HepG2 (cell line): ENCODE data around the gene PTPRCAP. TPM values are rescaled to one million over a fixed set of nuclear protein-coding genes. Genes with fewer than 3 reads are reported as not detected.
A peak's percentile ranks its signal among the peaks of the same experiment; 100 is the strongest.

Experiments
- ATAC-seq: fragments of 200-7000 bp; cut with Tn5 transposase; 3 replicates; pipeline ENCODE4 v1.9.1; 2020; ENCODE audit warnings: mild to moderate bottlenecking, moderate library complexity
- BruUV-seq: library from RNA; stranded (reverse); fragments of 400-500 nt; replicated peaks from 2 replicates; lab custom pipeline; 2021; lab: Mats Ljungman, UMichigan
- CTCF ChIA-PET: fragments of 300-600 bp; formaldehyde crosslinking; extraction: SDS; loops from one replicate; lab custom pipeline; 2021; ENCODE audit warnings: low total read pairs, inconsistent platforms, low intra/inter-chr PET ratio; lab: Yijun Ruan, JAX
- POLR2A ChIA-PET: fragments of 350-600 bp; sonication (Branson Sonifier 250); formaldehyde crosslinking; loops from one replicate; lab custom pipeline; 2020; ENCODE audit warnings: antibody characterized with exemption, inconsistent platforms; lab: Yijun Ruan, JAX
- DNase-seq: peaks from one replicate; pipeline ENCODE4 v3.0.0-alpha.2; 2015; ENCODE audit warnings: low spot score
- FAIRE-seq: peaks from 3 replicates; lab custom pipeline; 2011; peaks lifted over from hg19 to GRCh38; lab: Jason Lieb, UNC
- H2AFZ ChIP-seq: one replicate; pipeline ENCODE4 v1.6.1; 2011; ENCODE audit warnings: low read length, inconsistent platforms
- H3K27ac ChIP-seq: fragments of 300-600 bp; 3 replicates; pipeline ENCODE4 v1.8.0; 2011; ENCODE audit warnings: mixed run types, mild to moderate bottlenecking, mixed read lengths, low read length, inconsistent platforms; ENCODE audit not compliant: insufficient read depth; ENCODE audit errors: extremely low read length
- H3K27me3 ChIP-seq, 2 experiments: fragments of 200-600 bp in 1 of 2; 2 replicates in 1 of 2; 3 replicates in 1 of 2; pipeline versions ENCODE4 v1.6.0 to v1.8.0; 2011; ENCODE audit warnings: low read length in 2 of 2, mild to moderate bottlenecking in 2 of 2, moderate library complexity in 2 of 2, inconsistent platforms in 1 of 2; ENCODE audit not compliant: insufficient read depth in 2 of 2, control insufficient read depth in 1 of 2
- H3K36me3 ChIP-seq, 2 experiments: fragments of 200-600 bp in 1 of 2; replicated peaks in 1 of 2; 2 replicates in 1 of 2; 3 replicates in 1 of 2; pipeline versions ENCODE4 v1.5.1 to v1.8.0; 2011; ENCODE audit warnings: low read length in 2 of 2, inconsistent platforms in 1 of 2; ENCODE audit not compliant: insufficient read depth in 2 of 2, control insufficient read depth in 1 of 2
- H3K4me1 ChIP-seq: 2 replicates; pipeline ENCODE4 v1.5.1; 2012; ENCODE audit warnings: low read length, inconsistent platforms; ENCODE audit not compliant: insufficient read depth
- H3K4me2 ChIP-seq: 2 replicates; pipeline ENCODE4 v1.6.0; 2011; ENCODE audit warnings: low read depth, low read length, inconsistent platforms
- H3K4me3 ChIP-seq, 3 experiments: fragments of 200-600 bp in 1 of 3; sonication (generic), shearing (Covaris generic) in 1 of 3; replicated peaks in 1 of 3; 2 replicates each; pipeline ENCODE4 v1.5.1; 2011 to 2016; ENCODE audit warnings: low read length in 3 of 3, inconsistent platforms in 2 of 3, low read depth in 2 of 3, mild to moderate bottlenecking in 2 of 3, control low read depth in 1 of 3, mixed read lengths in 1 of 3; ENCODE audit not compliant: insufficient read depth in 1 of 3
- H3K79me2 ChIP-seq: one replicate; pipeline ENCODE4 v1.6.1; 2011; ENCODE audit warnings: low read length, inconsistent platforms; ENCODE audit not compliant: insufficient read depth
- H3K9ac ChIP-seq: 2 replicates; pipeline ENCODE4 v1.6.0; 2011; ENCODE audit warnings: mild to moderate bottlenecking, low read depth, low read length, inconsistent platforms; ENCODE audit not compliant: insufficient read depth
- H3K9me3 ChIP-seq: 2 replicates; pipeline ENCODE4 v1.5.1; 2012; ENCODE audit warnings: mild to moderate bottlenecking, low read length
- H4K20me1 ChIP-seq: 2 replicates; pipeline ENCODE4 v1.6.0; 2011; ENCODE audit warnings: inconsistent platforms, mild to moderate bottlenecking, low read length, moderate library complexity; ENCODE audit not compliant: insufficient read depth
- DPF2 ChIP-seq: sonication (generic); formaldehyde crosslinking; IDR thresholded peaks from 2 replicates; pipeline ENCODE4 v1.4.0; 2020; ENCODE audit warnings: mild to moderate bottlenecking, low read depth, missing genetic modification reagents, borderline replicate concordance
- GLI4 ChIP-seq: sonication (generic); formaldehyde crosslinking; IDR thresholded peaks from 2 replicates; pipeline ENCODE4 v1.5.1; 2020; ENCODE audit warnings: missing genetic modification reagents, mild to moderate bottlenecking, moderate library complexity, borderline replicate concordance
- HHEX ChIP-seq: IDR thresholded peaks from 2 replicates; pipeline ENCODE4 v1.6.1; 2016; ENCODE audit warnings: control low read depth
- HOXA5 ChIP-seq: sonication (generic); formaldehyde crosslinking; IDR thresholded peaks from 2 replicates; pipeline ENCODE4 v1.4.0; 2020; ENCODE audit warnings: missing genetic modification reagents
- KAT8 ChIP-seq: IDR thresholded peaks from 2 replicates; pipeline ENCODE4 v1.6.1; 2016; ENCODE audit warnings: missing genetic modification reagents, missing compliant biosample characterization
- KLF16 ChIP-seq, 2 experiments: sonication (generic) in 1 of 2; formaldehyde crosslinking in 1 of 2; IDR thresholded peaks; 2 replicates each; pipeline versions ENCODE4 v1.6.1 to v1.8.0; 2016 to 2023; ENCODE audit warnings: missing genetic modification reagents in 2 of 2, missing compliant biosample characterization in 1 of 2
- LCORL ChIP-seq, 2 experiments: fragments of 450-650 bp in 1 of 2; sonication (generic) in 1 of 2; formaldehyde crosslinking in 1 of 2; IDR thresholded peaks; 2 replicates each; pipeline versions ENCODE4 v1.5.0 to v1.6.1; 2017 to 2020; ENCODE audit warnings: antibody characterized with exemption in 1 of 2, missing genetic modification reagents in 1 of 2
- MXD4 ChIP-seq: IDR thresholded peaks from 2 replicates; pipeline ENCODE4 v1.6.1; 2016; ENCODE audit warnings: mild to moderate bottlenecking, missing biosample characterization, missing genetic modification reagents
- PBX2 ChIP-seq: IDR thresholded peaks from 2 replicates; pipeline ENCODE4 v1.6.1; 2016; ENCODE audit warnings: control low read depth
- PPARG ChIP-seq: conservative IDR thresholded peaks from 2 replicates; pipeline ENCODE4 v1.6.1; 2016; ENCODE audit warnings: missing biosample characterization, missing genetic modification reagents
- RXRA ChIP-seq: sonication (generic); formaldehyde crosslinking; IDR thresholded peaks from 2 replicates; pipeline ENCODE4 v1.5.1; 2020; ENCODE audit warnings: missing genetic modification reagents
- SP4 ChIP-seq: sonication (generic); formaldehyde crosslinking; IDR thresholded peaks from 2 replicates; pipeline ENCODE4 v1.8.1; 2023; ENCODE audit warnings: mild to moderate bottlenecking, missing genetic modification reagents
- TARDBP ChIP-seq: sonication (generic); formaldehyde crosslinking; IDR thresholded peaks from 2 replicates; pipeline ENCODE4 v1.8.0; 2022; ENCODE audit warnings: mild to moderate bottlenecking, missing genetic modification reagents
- TCF7 ChIP-seq: sonication (generic); IDR thresholded peaks from 2 replicates; pipeline ENCODE4 v1.6.1; 2016; ENCODE audit warnings: antibody characterized with exemption, low read depth
- TEAD3 ChIP-seq: optimal IDR thresholded peaks from 2 replicates; pipeline ENCODE3; 2016; ENCODE audit warnings: borderline replicate concordance
- ZNF234 ChIP-seq: sonication (generic); formaldehyde crosslinking; conservative IDR thresholded peaks from 2 replicates; pipeline ENCODE4 v1.5.1; 2020; ENCODE audit warnings: mild to moderate bottlenecking, missing genetic modification reagents
- ZNF605 ChIP-seq: sonication (generic); formaldehyde crosslinking; IDR thresholded peaks from 2 replicates; pipeline ENCODE4 v1.8.0; 2022; ENCODE audit warnings: mild to moderate bottlenecking, missing genetic modification reagents
- ZNF790 ChIP-seq: sonication (generic); formaldehyde crosslinking; IDR thresholded peaks from 2 replicates; pipeline ENCODE4 v1.8.0; 2022; ENCODE audit warnings: missing genetic modification reagents, mild to moderate bottlenecking, borderline replicate concordance
- WGBS: methylation state at CpG from one replicate; pipeline ENCODE4 v1.1.6; 2017; ENCODE audit warnings: low lambda C conversion rate; 5-methylcytosine and 5-hydroxymethylcytosine counted together
- in situ Hi-C: cut with HindIII; loops from 2 replicates; pipeline ENCODE4 v1.10.0; 2017; ENCODE audit warnings: low pct_unique_long_range_greater_than_20kb; ENCODE audit not compliant: extremely low pct_ligation_motif_present
- intact Hi-C: fragments of 100-400 bp; cut with micrococcal nuclease; formaldehyde crosslinking; loops from one replicate; pipeline ENCODE4 v1.10.0; 2022; ENCODE audit not compliant: unreplicated experiment
- polyA plus RNA-seq, 8 experiments: library from polyadenylated mRNA; depleted of rRNA in 3 of 8; stranded (reverse) in 7 of 8; unstranded in 1 of 8; fragments of >200 nt; fragmentation: Illumina TruSeq in 4 of 8; extraction: Trizol in 4 of 8; gene quantifications; 2 replicates each; pipeline versions ENCODE4 v1.2.1 to v1.2.3, GENCODE V29; 2011 to 2016; ENCODE audit warnings: low read depth in 4 of 8, missing spikeins in 1 of 8, mixed read lengths in 1 of 8; ENCODE audit not compliant: insufficient read depth in 1 of 8
- total RNA-seq, 5 experiments: library from RNA; depleted of rRNA; stranded (reverse); fragments of >200 nt; fragmentation: Illumina TruSeq; extraction: Trizol; gene quantifications; 2 replicates each; pipeline ENCODE4 v1.2.3, GENCODE V29; 2016; ENCODE audit warnings: low read depth in 1 of 5
- TF ChIP-seq, protein P1 (sequence below): sonication (generic); formaldehyde crosslinking; IDR thresholded peaks from 2 replicates; pipeline ENCODE4 v1.5.0; 2020; ENCODE audit warnings: mild to moderate bottlenecking, missing genetic modification reagents
- TF ChIP-seq, protein P2 (sequence below): sonication (generic); formaldehyde crosslinking; IDR thresholded peaks from 2 replicates; pipeline ENCODE4 v1.9.0; 2021; ENCODE audit warnings: missing genetic modification reagents, borderline replicate concordance

PTPRCAP gene
- total and polyA plus RNA-seq, 2 of the 13 experiments (the other 11 are each of a cell fraction or from before 2014, with no cell fraction given), result 0.60 to 0.70 TPM

DNA sequence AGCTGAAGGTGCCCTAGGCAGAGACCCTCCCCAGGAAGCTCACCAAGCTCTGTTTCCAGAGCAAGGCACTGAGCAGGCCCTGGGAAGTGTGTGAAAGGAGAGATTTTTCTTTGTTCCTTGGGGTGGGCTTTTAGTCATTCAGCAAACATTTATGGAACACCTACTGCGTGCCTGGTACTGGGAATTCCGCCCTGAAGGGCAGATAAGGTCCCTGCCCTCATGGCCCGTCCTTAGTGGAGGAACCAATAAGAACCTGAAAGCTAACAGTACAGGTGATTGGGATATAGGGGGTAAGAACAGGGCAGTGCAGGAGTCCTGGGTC lies 27.7 kb upstream of the PTPRCAP start:
- Histone ChIP-seq H3K79me2 (no peaks in the 10 kb centered on the region), H3K4me2 (peak overlapping the region; percentile 74), H3K9ac (peak overlapping the region; percentile 73), H3K36me3 (no peaks in the 10 kb centered on the region), H3K27ac (peak overlapping the region; percentile 64), H3K4me1 (peaks cover 48% of the 10 kb centered on the region), H2AFZ (no peak overlapping the region), H4K20me1 (no peaks in the 10 kb centered on the region), H3K9me3 (no peaks in the 10 kb centered on the region), H3K27me3 (no peaks in the 10 kb centered on the region), H3K4me3 (peak overlapping the region; percentile 57 to 97 (median 80))
- 9% methylated on average over 3 of the region's 3 CpGs for WGBS
- in situ Hi-C loops (loop anchor here (5.0 kb wide), 1 partner anchor 63 kb away; the partner anchor contains the start of genes PPP1CA and TBC1D10C), intact Hi-C loops (no loop called here)
- FAIRE-seq (no peak), ATAC-seq (peak; percentile 1; the same call in 2 of the 3 replicates), DNase-seq (peak; percentile 30)
- CTCF ChIA-PET, result no interaction called here
- POLR2A ChIA-PET, result interaction anchor here (0.6 to 2.5 kb wide), 12 partner anchors 9 to 185 kb away, joined by 3 to 16 read pairs (median 4); partner anchors contain the start of genes ACY3, AIP, CORO1B and PPP1CA
- no TSS peak for BruUV-seq
- TF ChIP-seq MXD4 (no peak), ZNF605 (CRISPR knock-in tag) (0 out of 2 replicates have a peak, but pooled peaks have one; percentile 2), PBX2 (CRISPR knock-in tag) (no peak), GLI4 (CRISPR knock-in tag) (no peak), KLF16 (CRISPR knock-in tag; IDR thresholded peaks at IDR 0.05) (0 out of 4 replicates have a peak, but pooled peaks of 1 of the 2 experiments have one; percentile 0), SP4 (CRISPR knock-in tag) (peak; percentile 12; the same call in 1 of the 2 replicates), PPARG (CRISPR knock-in tag) (no peak), RXRA (CRISPR knock-in tag) (0 out of 2 replicates have a peak, but pooled peaks have one; percentile 7), ZNF234 (CRISPR knock-in tag) (no peak; the same call in 1 of the 2 replicates), HOXA5 (CRISPR knock-in tag) (no peak), DPF2 (no peak), KAT8 (CRISPR knock-in tag) (no peak; the same call in 1 of the 2 replicates), TARDBP (CRISPR knock-in tag) (0 out of 2 replicates have a peak, but pooled peaks have one; percentile 3), TEAD3 (CRISPR knock-in tag) (no peak), HHEX (no peak), TCF7 (no peak), LCORL (IDR thresholded peaks at IDR 0.05) (no peak), LCORL (CRISPR knock-in tag; IDR thresholded peaks at IDR 0.05) (0 out of 2 replicates have a peak, but pooled peaks have one; percentile 7), ZNF790 (CRISPR knock-in tag) (peak; percentile 39; the same call in 1 of the 2 replicates)
- TF ChIP-seq, protein P1, sequence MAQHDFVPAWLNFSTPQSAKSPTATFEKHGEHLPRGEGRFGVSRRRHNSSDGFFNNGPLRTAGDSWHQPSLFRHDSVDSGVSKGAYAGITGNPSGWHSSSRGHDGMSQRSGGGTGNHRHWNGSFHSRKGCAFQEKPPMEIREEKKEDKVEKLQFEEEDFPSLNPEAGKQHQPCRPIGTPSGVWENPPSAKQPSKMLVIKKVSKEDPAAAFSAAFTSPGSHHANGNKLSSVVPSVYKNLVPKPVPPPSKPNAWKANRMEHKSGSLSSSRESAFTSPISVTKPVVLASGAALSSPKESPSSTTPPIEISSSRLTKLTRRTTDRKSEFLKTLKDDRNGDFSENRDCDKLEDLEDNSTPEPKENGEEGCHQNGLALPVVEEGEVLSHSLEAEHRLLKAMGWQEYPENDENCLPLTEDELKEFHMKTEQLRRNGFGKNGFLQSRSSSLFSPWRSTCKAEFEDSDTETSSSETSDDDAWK (CRISPR knock-in tag), result no peak
- TF ChIP-seq, protein P2, sequence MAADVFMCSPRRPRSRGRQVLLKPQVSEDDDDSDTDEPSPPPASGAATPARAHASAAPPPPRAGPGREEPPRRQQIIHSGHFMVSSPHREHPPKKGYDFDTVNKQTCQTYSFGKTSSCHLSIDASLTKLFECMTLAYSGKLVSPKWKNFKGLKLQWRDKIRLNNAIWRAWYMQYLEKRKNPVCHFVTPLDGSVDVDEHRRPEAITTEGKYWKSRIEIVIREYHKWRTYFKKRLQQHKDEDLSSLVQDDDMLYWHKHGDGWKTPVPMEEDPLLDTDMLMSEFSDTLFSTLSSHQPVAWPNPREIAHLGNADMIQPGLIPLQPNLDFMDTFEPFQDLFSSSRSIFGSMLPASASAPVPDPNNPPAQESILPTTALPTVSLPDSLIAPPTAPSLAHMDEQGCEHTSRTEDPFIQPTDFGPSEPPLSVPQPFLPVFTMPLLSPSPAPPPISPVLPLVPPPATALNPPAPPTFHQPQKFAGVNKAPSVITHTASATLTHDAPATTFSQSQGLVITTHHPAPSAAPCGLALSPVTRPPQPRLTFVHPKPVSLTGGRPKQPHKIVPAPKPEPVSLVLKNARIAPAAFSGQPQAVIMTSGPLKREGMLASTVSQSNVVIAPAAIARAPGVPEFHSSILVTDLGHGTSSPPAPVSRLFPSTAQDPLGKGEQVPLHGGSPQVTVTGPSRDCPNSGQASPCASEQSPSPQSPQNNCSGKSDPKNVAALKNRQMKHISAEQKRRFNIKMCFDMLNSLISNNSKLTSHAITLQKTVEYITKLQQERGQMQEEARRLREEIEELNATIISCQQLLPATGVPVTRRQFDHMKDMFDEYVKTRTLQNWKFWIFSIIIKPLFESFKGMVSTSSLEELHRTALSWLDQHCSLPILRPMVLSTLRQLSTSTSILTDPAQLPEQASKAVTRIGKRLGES (CRISPR knock-in tag), result no peak
